ENCODE measurements around the gene KISS1R.

KISS1R gene

GRCh38 chr19:932648-933552, 15.8 kb downstream of the KISS1R start:
- Histone ChIP-seq H3K4me3 (peak overlapping the region; percentile 52), H3K27ac (peak overlapping the region in 1 of 2 donors; percentile 62)
- no peak for DNase-seq (ENCODE audit: low spot score)
- TF ChIP-seq CTCF (IDR thresholded peaks at IDR 0.05): no peak

- H3K4me3 ChIP-seq: peak overlapping the region; percentile 52
- H3K27ac ChIP-seq: peak overlapping the region in 1 of 2 donors; percentile 62
- DNase-seq (ENCODE audit: low spot score): no peak
- no peak for TF ChIP-seq CTCF (IDR thresholded peaks at IDR 0.05)
Measured at GRCh38 chr19:933553-933882, 16.4 kb downstream of the KISS1R start.

GRCh38 chr19:934197-934840, 17.2 kb downstream of the KISS1R start:
- peak overlapping the region; percentile 29 for H3K4me3 ChIP-seq
- TF ChIP-seq CTCF (IDR thresholded peaks at IDR 0.05): no peak
- no peak for DNase-seq (ENCODE audit: low spot score)
- H3K27ac ChIP-seq: peak overlapping the region; percentile 32 to 69

- Histone ChIP-seq H3K4me3 (peak overlapping the region; percentile 29), H3K27ac (peak overlapping the region; percentile 32 to 69)
- no peak for DNase-seq (ENCODE audit: low spot score)
- TF ChIP-seq CTCF (IDR thresholded peaks at IDR 0.05): no peak
Measured at GRCh38 chr19:934865-935479, 17.8 kb downstream of the KISS1R start.

- Histone ChIP-seq H3K27ac (no peak overlapping the region), H3K4me3 (no peak overlapping the region)
- no peak for DNase-seq (ENCODE audit: low spot score)
- TF ChIP-seq CTCF (IDR thresholded peaks at IDR 0.05): no peak
Measured at GRCh38 chr19:936175-936546, 19.0 kb downstream of the KISS1R start.

- DNase-seq (ENCODE audit: low spot score): no peak
- no peak for TF ChIP-seq CTCF (IDR thresholded peaks at IDR 0.05)
- Histone ChIP-seq H3K4me3 (no peak overlapping the region), H3K27ac (no peak overlapping the region)
Measured at GRCh38 chr19:937259-937694, 20.1 kb downstream of the KISS1R start.
